H1 (cell line): ENCODE measurements around the gene FKBP2. TPM values are rescaled to one million over a fixed set of nuclear protein-coding genes. Genes with fewer than 3 reads are reported as not detected.

ENCODE experiments used
- ASH2L ChIP-seq: fragments of 200-600, 300-600 bp; sonication (generic); IDR thresholded peaks from one replicate; pipeline ENCODE4 v1.7.1; 2017; ENCODE audit warnings: low read length
- SIRT6 ChIP-seq: IDR thresholded peaks from one replicate; pipeline ENCODE4 v1.7.1; 2012; ENCODE audit warnings: low read length, inconsistent platforms
- SP1 ChIP-seq: IDR thresholded peaks from 2 replicates; pipeline ENCODE4 v1.6.1; 2011; ENCODE audit warnings: low read depth, low read length
- SUZ12 ChIP-seq: fragments of 200-600 bp; sonication (generic); IDR thresholded peaks from 2 replicates; pipeline ENCODE4 v1.6.1; 2012; ENCODE audit warnings: mild to moderate bottlenecking, inconsistent platforms, low read length, moderate library complexity, mixed read lengths
- polyA plus RNA-seq, 7 experiments: library from polyadenylated mRNA; depleted of rRNA in 3 of 7; stranded (reverse) in 5 of 7; unstranded in 2 of 7; fragments of >200 nt in 5 of 7; fragments of 200-250 nt in 2 of 7; gene quantifications; 1 replicate in 5 of 7; 2 replicates in 1 of 7; 4 replicates in 1 of 7; pipeline versions ENCODE4 v1.2.1 to v1.2.3, GENCODE V29; 2011 to 2013; ENCODE audit warnings: missing spikeins in 2 of 7, mixed read lengths in 2 of 7
- total RNA-seq: library from RNA; stranded (reverse); fragmentation: NEBNext Ultra II Directional; extraction: Animal tissue kit (Norgen Biotek cat#: 25700); gene quantifications from 2 replicates; pipeline ENCODE4 v1.2.1, GENCODE V29; 2021
- TF ChIP-seq, protein P1 (sequence below), 3 experiments: IDR thresholded peaks; 1 replicate in 2 of 3; 2 replicates in 1 of 3; pipeline versions ENCODE4 v1.5.1 to v1.6.1; 2011; ENCODE audit warnings: low read length in 3 of 3, mild to moderate bottlenecking in 3 of 3, inconsistent platforms in 2 of 3, low read depth in 1 of 3, moderate library complexity in 1 of 3; ENCODE audit not compliant: insufficient read depth in 1 of 3; ENCODE audit errors: control extremely low read depth in 1 of 3
- TF ChIP-seq, protein P2 (sequence below): IDR thresholded peaks from 2 replicates; pipeline ENCODE4 v1.6.1; 2012; ENCODE audit warnings: inconsistent platforms

Gene FKBP2
- total and polyA plus RNA-seq, 2 of the 8 experiments (the other 6 are each of a cell fraction or from before 2014, with no cell fraction given): 41.7 to 52.5 TPM

DNA sequence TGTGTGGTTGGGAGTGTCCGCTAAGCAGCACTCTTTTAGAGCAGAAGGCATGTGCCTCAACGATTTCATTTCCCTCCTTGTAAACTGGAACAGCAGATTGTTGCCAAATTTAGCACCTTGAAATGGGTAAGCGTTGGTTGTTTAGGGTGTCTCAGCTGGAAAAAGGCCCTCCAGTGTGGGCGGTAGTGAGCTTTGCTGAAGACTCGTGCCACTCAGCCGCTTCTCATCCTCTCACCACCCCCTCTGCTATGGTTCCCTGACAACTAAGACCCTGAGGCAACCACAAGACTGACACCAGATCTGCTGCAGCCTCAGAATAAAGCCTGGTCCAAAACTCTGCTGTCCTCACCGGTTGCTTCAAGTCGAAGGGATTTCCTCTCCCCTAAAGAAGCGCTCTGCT is 44.3 kb upstream of the FKBP2 start (continued):
- TF ChIP-seq SUZ12: no peak
- no peak for TF ChIP-seq ASH2L
- TF ChIP-seq, protein P1, sequence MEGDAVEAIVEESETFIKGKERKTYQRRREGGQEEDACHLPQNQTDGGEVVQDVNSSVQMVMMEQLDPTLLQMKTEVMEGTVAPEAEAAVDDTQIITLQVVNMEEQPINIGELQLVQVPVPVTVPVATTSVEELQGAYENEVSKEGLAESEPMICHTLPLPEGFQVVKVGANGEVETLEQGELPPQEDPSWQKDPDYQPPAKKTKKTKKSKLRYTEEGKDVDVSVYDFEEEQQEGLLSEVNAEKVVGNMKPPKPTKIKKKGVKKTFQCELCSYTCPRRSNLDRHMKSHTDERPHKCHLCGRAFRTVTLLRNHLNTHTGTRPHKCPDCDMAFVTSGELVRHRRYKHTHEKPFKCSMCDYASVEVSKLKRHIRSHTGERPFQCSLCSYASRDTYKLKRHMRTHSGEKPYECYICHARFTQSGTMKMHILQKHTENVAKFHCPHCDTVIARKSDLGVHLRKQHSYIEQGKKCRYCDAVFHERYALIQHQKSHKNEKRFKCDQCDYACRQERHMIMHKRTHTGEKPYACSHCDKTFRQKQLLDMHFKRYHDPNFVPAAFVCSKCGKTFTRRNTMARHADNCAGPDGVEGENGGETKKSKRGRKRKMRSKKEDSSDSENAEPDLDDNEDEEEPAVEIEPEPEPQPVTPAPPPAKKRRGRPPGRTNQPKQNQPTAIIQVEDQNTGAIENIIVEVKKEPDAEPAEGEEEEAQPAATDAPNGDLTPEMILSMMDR (IDR thresholded peaks at IDR 0.05; ENCODE audit: control extremely low read depth in 1 of 3, insufficient read depth in 1 of 3, low read depth in 1 of 3, low read length in 3 of 3): no peak
- TF ChIP-seq SIRT6: no peak
- TF ChIP-seq, protein P2, sequence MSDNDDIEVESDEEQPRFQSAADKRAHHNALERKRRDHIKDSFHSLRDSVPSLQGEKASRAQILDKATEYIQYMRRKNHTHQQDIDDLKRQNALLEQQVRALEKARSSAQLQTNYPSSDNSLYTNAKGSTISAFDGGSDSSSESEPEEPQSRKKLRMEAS: no peak
- TF ChIP-seq SP1: no peak
